Fibroblast of villous mesenchyme (primary cell): Measurements from ENCODE around the gene CIAPIN1. TPM values are rescaled to one million over a fixed set of nuclear protein-coding genes. Genes with fewer than 3 reads are reported as not detected.
A peak's percentile ranks its signal among the peaks of the same experiment; 100 is the strongest.

Experiments used
- DNase-seq: peaks from one replicate; pipeline ENCODE4 v3.0.0-alpha.2; 2010; ENCODE audit warnings: low read depth
- H3K4me3 ChIP-seq: 2 replicates; pipeline ENCODE4 v1.5.1; 2011; ENCODE audit warnings: low read depth, mild to moderate bottlenecking, low read length
- total RNA-seq: library from RNA; depleted of rRNA; stranded (reverse); fragments of >200 nt; gene quantifications from 2 replicates; pipeline ENCODE4 v1.2.3, GENCODE V29; 2012
- TF ChIP-seq, protein P1 (sequence below): IDR thresholded peaks from 2 replicates; pipeline ENCODE4 v1.5.1; 2012; ENCODE audit warnings: low read depth, mild to moderate bottlenecking, low read length; ENCODE audit not compliant: insufficient read depth

CIAPIN1 gene
- total RNA-seq = 58.6 and 62.6 TPM in 2 replicates

DNA sequence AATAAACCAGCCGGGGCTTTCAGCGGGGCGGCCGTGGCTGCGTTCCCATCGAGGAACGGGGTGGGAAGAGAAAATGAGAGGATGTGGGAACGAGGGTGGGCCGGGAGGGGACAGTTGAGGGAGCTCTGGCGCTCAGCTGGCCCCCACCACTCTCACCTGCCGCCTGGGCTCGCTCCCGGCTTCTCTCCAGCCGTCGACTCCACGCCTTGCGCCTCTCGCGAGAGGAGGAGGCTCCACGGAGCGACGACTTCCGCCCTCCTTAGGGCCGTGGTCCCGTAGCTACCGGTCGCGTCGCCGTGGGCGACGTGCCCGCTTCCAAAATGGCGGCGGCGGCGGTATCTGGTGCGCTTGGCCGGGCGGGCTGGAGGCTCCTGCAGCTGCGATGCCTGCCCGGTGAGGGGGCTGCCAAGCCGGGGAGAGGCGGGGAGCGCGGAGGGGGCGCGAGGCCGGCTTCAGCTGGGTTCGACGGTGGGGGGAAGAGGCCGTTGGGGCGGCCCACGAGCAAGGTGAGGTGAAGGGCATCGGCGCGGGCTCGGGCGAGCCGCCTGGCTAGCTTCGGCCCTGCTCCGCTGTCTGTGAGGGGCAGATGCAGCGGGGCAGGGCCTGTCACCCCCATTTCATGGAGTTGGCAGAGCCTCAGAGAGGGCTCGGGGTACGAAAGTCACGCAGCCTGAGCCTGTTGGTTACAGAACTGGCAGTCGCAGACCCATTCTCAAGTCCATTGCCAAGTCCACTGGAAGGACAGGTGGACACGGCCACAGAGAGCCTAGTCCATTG, at the start of gene CIAPIN1, which contains the start of gene COQ9:
Gene CIAPIN1 (minus strand): TSS at position 200 of the 777 bp plus-strand sequence. CDS start 6,457 bp downstream, outside the sequence.
Gene COQ9 (plus strand): TSS at position 294 of the 777 bp plus-strand sequence. CDS start 27 bp downstream, at position 321.
- DNase-seq = peak; percentile 93
- peak within 1 kb of the TSS; percentile 93 for H3K4me3 ChIP-seq
- TF ChIP-seq, protein P1, sequence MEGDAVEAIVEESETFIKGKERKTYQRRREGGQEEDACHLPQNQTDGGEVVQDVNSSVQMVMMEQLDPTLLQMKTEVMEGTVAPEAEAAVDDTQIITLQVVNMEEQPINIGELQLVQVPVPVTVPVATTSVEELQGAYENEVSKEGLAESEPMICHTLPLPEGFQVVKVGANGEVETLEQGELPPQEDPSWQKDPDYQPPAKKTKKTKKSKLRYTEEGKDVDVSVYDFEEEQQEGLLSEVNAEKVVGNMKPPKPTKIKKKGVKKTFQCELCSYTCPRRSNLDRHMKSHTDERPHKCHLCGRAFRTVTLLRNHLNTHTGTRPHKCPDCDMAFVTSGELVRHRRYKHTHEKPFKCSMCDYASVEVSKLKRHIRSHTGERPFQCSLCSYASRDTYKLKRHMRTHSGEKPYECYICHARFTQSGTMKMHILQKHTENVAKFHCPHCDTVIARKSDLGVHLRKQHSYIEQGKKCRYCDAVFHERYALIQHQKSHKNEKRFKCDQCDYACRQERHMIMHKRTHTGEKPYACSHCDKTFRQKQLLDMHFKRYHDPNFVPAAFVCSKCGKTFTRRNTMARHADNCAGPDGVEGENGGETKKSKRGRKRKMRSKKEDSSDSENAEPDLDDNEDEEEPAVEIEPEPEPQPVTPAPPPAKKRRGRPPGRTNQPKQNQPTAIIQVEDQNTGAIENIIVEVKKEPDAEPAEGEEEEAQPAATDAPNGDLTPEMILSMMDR = no peak

DNA sequence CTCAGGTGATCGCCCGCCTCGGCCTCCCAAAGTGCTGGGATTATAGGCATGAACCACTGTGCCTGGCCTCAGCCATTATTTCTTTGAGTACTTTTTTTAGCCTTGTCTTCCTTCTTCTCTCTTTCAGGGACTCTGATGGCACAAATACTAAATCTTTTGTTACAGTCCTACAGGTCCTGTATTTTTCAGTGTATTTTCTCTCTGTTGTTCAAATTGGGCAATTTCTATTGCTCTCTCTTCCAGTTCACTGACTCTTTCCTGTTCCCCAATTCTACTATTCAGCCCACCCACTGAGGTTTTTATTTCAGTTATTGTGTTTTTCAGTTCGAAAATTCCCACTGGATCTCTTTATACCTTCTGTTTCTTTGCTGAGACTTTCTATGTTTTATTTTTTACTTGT, 46.6 kb upstream of the CIAPIN1 start:
- no peak overlapping the region for H3K4me3 ChIP-seq
- DNase-seq = no peak
- TF ChIP-seq, protein P1 = no peak

DNA sequence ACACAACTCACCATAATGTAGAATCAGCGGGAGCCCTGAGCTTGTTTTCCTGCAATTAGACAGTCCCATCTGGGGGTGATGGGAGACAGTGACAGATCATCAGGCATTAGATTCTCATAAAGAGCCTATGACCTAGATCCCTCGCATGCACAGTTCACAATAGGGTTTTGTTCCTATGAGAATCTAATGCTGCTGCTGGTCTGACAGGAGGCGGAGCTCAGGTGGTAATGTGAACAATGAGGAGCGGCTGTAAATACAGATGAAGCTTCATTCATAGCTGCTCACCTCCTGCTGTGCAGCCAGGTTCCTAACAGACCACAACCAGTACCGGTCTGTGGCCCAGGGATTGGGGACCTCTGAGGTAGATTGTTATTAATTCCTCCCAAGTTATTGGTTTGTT, 42.0 kb upstream of the CIAPIN1 start:
- DNase-seq = no peak
- TF ChIP-seq, protein P1 = no peak
- H3K4me3 ChIP-seq = no peak overlapping the region

DNA sequence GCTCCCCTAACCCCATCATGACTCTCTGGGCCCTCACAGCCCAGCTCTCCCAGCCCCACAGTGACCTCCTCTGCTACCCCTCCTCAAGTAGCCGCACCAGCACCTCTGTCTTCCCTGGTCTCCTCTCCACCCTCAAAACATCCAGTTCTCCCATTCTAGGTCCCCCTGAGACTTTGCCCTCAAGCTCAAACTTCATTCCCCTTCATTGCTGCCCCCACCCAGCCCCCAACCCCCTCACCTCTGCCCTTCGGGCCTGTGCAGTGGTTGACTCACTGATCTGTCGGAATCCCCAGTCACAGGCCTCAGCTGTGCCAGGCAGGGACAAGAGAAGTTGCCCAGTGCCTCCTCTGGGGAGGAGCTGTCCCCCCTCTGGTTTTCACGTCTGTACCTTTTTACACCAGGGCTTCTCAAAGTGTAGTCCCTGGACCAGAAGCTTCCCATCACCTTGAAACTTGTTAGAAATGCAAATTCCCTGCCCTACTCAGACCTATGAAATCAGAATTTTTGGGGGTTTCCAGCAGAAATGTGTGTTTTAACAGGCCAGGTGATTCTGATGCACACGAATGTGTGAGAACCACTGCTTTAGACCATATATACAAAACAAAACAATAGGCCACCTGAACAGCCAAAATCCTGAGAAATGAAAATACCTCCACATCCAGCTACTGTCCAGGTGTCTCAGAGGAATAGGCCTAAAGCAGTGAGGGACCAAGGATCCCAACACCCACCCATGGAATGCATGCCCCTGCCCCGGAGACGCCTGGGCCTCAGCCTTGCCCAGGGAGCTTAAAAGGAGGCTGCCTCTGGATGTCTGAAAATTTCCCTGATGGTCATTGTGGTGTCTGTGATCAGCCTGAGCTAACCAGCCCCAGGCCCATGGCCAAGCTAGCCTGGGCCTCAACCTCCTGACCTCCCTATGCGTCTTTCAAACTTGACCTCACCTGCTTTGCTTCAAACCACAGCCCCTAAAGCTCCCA, 40.0 kb upstream of the CIAPIN1 start:
- DNase-seq = no peak
- peak overlapping the region; percentile 90 for H3K4me3 ChIP-seq
- TF ChIP-seq, protein P1 = no peak

DNA sequence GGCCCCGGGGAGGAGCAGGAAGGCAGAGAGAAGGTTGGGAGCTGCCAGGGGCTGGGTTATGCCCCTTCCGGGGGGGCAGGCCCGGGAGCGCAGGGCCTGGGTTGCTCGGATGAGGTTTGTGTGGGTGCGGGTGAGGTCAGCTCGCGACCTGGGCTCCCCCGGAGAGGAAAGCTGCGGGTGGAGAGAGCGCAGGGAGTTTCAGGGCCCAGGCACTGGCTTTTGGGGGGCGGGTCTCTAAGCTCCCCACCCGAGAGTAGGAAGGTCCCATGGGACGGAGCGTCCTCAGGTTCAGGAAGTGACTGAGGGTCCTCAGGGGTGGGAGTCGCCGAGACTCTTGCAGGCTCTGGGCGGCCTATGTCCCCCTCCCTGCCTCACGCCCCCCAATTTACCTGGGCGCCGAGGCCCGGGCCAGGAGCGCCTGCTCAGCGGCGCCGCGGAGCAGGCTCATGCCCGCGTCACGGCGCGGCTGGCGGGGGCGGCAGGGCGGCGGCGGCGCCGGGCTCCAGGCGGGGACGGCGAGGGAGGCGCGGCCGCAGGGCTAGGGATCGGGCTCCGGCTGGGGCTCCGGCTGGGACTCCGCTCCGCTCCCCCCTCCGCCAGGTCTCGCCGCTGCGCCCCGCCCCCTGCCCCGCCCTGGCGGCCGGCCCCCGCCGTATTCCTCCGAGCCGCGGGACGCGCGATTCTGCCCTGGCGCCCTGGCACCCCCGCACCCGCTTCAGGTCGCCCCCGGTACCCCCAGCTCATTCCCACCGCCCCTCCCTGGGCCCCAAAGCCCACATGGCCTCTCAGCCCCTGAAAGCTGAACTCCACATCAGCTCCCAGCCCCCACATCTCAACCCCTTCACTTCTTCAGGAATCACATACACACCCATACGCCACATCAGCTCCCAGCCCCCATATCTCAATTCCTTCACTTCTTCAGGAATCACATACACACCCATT, 39.0 kb upstream of the CIAPIN1 start, which contains the start of gene DOK4:
Gene DOK4 (minus strand): TSS at position 578 of the 942 bp plus-strand sequence. CDS start 6,986 bp downstream, outside the sequence.
- H3K4me3 ChIP-seq = peak within 1 kb of the TSS; percentile 90
- TF ChIP-seq, protein P1 = no peak
- peak; percentile 64 for DNase-seq
